GM18505 (cell line): ENCODE data around the gene ZNF644.

Source experiments
- ATAC-seq: cut with Tn5 transposase; IDR thresholded peaks from one replicate; pipeline ENCODE4 v1.9.1; 2021; ENCODE audit not compliant: unreplicated experiment
- POLR2A ChIP-seq: IDR thresholded peaks from 4 replicates; pipeline ENCODE4 v1.6.1; 2011; ENCODE audit warnings: borderline replicate concordance; ENCODE audit not compliant: insufficient read depth, insufficient read length; ENCODE audit errors: extremely low read depth

Gene ZNF644

DNA sequence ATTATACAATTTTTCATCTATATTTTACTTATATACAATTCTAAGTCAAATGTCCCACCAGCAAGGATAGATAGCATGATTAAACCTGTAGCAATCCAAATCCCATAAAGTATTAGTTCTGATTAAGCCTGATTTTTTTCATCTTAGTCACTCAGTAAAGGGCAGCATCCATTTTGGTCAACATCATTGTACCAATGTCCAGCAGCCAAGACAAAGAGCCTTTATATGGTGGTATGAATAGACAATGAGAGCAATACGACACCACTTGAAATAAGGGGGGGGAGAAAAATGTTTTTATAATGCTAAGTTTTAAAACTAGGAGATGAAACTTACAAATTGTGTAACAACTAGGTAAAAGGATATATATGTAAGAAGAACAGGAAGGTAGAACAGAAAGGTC, 7.4 kb downstream of the ZNF644 start:
- TF ChIP-seq POLR2A: no peak

DNA sequence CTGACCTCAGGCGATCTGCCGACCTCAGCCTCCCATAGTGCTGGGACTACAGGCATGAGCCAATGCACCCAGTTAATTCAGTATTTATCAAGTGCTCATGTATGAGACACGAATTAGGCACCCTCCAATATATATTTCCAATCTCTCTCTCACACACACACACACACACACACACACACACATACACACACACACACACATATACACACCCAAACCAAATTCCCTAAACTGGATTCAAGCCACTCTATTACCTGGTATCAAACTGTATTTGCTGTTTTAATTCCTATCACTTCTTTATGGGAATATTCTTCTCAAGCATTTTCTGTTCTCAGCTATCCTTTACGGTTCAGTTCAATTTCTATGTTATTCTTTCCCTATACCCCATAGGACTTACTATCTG, 8.5 kb downstream of the ZNF644 start:
- ATAC-seq: no peak
- no peak for TF ChIP-seq POLR2A

More for the DNA sequence above, 7.4 kb downstream of the ZNF644 start:
- no peak for ATAC-seq

DNA sequence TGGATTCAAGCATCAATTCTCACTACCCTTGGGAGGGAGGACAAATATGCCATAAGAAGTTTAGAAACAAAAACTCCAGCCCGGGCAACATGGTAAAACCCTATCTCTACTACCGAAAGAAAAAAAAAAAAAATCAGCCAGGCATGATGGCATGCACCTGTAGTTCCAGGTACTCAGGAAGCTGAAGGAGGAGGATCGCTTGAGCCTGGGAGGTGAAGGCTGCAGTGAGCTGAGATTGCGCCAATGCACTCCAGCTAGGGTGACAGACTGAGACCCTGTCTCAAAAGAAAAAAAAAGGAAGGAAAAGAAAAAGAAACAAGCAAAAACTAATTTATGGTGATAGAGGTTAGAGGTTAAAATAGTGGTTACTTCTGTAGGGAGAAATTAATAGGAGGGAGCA, 9.6 kb downstream of the ZNF644 start:
- ATAC-seq: no peak
- TF ChIP-seq POLR2A: no peak

- no peak for TF ChIP-seq POLR2A
- no peak for ATAC-seq
Measured at GRCh38 chr1:91011726-91012125, 10.1 kb downstream of the ZNF644 start.

DNA sequence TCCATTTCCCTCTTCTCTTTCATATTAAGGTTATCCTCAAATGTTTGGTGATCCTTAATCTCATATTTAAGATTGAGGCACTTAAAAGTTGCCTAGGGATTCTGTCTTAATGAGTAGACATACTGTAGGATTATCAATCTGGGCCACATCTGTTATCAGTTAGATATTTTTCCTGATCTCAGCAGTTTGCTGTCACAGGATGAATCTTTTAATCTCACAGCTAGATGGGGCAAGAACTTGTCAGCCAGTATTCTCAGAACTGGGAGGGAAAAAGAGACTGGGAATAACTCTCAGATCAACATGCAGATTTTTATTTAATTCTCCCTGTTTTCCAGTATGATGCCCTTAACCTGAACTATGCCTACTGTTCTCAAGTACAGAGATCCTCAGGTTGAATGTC, 14.0 kb downstream of the ZNF644 start:
- no peak for ATAC-seq
- TF ChIP-seq POLR2A: no peak

- no peak for ATAC-seq
- TF ChIP-seq POLR2A: no peak
Measured at GRCh38 chr1:91007092-91007491, 14.7 kb downstream of the ZNF644 start.

- ATAC-seq: no peak
- TF ChIP-seq POLR2A: no peak
Measured at GRCh38 chr1:91006113-91006908, 15.5 kb downstream of the ZNF644 start.

GRCh38 chr1:91005285-91005684, 16.6 kb downstream of the ZNF644 start:
- no peak for ATAC-seq
- TF ChIP-seq POLR2A: no peak

- ATAC-seq: no peak
- no peak for TF ChIP-seq POLR2A
Measured at GRCh38 chr1:91004145-91004544, 17.7 kb downstream of the ZNF644 start.

DNA sequence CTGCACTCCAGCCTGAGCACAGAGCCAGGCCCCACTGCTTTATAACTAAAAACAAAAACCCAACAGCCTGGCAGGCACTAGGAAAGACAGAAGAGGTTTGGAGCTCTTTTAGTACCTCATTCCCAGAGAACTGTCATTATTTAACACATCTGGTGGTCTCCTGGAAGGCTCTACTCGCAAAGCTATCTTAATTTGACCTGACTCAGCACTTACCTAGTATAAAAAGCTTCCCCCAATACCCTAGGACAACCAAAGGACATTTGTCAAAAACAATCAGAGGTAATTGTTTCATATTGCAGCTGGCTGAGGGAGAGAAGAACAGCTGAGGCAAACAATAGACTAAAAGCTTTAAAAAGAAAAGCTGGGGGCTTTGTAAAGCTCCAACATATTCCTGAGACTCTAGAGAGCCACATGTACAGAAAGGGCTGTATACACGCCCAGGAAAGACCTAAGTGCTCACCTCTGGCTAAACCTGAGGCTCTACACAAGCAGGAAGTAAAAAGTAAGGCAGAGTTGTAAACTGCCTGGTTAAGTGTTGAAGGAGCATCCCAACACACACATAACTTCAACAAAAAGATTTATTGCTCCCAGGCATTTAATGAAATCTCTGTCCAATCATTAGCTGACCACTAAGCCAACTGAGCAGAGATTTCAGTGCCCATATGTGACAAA, 25.0 kb downstream of the ZNF644 start:
- no peak for ATAC-seq
- no peak for TF ChIP-seq POLR2A

DNA sequence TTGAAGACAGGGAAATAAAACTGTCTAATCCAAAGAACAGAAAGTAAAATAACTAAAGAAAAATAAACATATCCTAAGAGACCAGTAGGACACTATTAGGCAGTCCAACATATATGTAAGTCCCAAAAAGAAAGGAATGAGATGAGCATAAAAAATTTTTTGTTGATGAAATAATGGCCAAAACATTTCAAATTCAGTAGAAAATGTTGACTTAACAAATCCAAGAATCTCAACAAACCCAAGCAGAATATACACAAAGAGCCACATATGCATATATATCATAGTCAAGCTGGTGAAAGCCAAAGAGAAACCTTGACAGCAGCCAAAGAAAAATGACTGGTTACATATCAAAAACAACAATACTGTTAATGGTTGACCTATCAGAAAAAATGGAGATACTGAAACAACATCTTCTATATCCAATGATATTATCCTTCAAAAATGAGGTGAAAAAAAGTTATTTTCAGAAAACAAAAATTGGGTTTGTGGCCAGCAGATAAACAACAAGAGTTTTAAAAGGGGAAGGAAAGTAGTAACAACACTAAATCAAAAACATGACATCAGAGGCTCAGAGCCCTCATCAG, 26.4 kb downstream of the ZNF644 start:
- no peak for TF ChIP-seq POLR2A
- ATAC-seq: no peak

DNA sequence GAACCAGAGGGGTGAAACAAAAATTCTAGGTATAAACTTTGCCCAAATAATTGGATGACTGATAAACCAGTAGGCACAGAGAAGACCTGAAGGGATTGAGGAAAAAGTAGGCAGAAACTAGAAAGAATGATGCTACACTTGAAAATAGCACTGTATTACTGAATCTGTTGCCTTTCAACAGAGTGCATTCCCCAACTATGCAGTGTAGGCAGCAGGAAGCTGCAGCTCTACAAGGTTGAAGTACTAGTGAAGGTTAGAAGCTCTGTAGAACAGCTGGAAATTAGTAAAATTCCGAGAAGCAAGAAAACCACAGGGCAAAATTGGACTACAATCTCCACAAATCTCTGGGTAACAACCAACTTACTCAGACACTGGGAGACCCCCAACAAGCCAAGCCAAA, 27.4 kb downstream of the ZNF644 start:
- ATAC-seq: no peak

GRCh38 chr1:90993245-90993644, 28.6 kb downstream of the ZNF644 start:
- ATAC-seq: no peak
- TF ChIP-seq POLR2A: no peak

More for the DNA sequence above, 27.4 kb downstream of the ZNF644 start:
- no peak for TF ChIP-seq POLR2A

- ATAC-seq: no peak
Measured at GRCh38 chr1:90990779-90991178, 31.1 kb downstream of the ZNF644 start.

More at GRCh38 chr1:90990779-90991178, 31.1 kb downstream of the ZNF644 start:
- TF ChIP-seq POLR2A: no peak
